G401.6 (cell line): Measurements from ENCODE around the gene KLK7.
"Not testable (repeated sequence)": the region's sequence is repeated elsewhere in the genome, so short reads cannot be mapped to it uniquely, and the experiment has no call there.

Experiments used
- FAIRE-seq: peaks from 2 replicates; lab custom pipeline; 2012; peaks lifted over from hg19 to GRCh38; lab: Jason Lieb, UNC

Gene KLK7

GRCh38 chr19:51010066-51010795 is 26.5 kb upstream of the KLK7 start:
- no peak for FAIRE-seq

- FAIRE-seq: no peak
These were observed 25.6 kb upstream of the KLK7 start for GRCh38 chr19:51009061-51009891.

GRCh38 chr19:51007488-51007887 is 23.8 kb upstream of the KLK7 start:
- FAIRE-seq: no peak

GRCh38 chr19:51006406-51006805 is 22.7 kb upstream of the KLK7 start:
- FAIRE-seq: no peak

GRCh38 chr19:51005248-51005647 is 21.5 kb upstream of the KLK7 start:
- FAIRE-seq: no peak

GRCh38 chr19:51003316-51003715 is 19.6 kb upstream of the KLK7 start:
- FAIRE-seq: no peak

GRCh38 chr19:51002542-51003311 is 19.0 kb upstream of the KLK7 start:
- no peak for FAIRE-seq

- no peak for FAIRE-seq
These were observed 18.4 kb upstream of the KLK7 start for GRCh38 chr19:51002089-51002532.

- FAIRE-seq: no peak
These were observed 17.8 kb upstream of the KLK7 start, which contains the start of gene KLK8 for GRCh38 chr19:51001515-51001914. Gene KLK8 (minus strand): TSS chr19:51001604. CDS start chr19:51001167, 437 bp downstream.

- no peak for FAIRE-seq
These were observed 17.3 kb upstream of the KLK7 start for GRCh38 chr19:51000981-51001380.

- FAIRE-seq: no peak
These were observed 16.7 kb upstream of the KLK7 start for GRCh38 chr19:51000426-51000825.

GRCh38 chr19:50998686-50999085 is 15.0 kb upstream of the KLK7 start:
- FAIRE-seq: no peak

- no peak for FAIRE-seq
These were observed 14.3 kb upstream of the KLK7 start for GRCh38 chr19:50998061-50998460.

GRCh38 chr19:50994129-50994528 is 10.4 kb upstream of the KLK7 start:
- FAIRE-seq: no peak

- no peak for FAIRE-seq
These were observed 8.9 kb upstream of the KLK7 start for GRCh38 chr19:50992666-50993035.

- FAIRE-seq: not testable (repeated sequence)
These were observed 699 bp upstream of the KLK7 start for GRCh38 chr19:50984416-50984815.

GRCh38 chr19:50982186-50982585 is 1.5 kb downstream of the KLK7 start:
- no peak for FAIRE-seq

GRCh38 chr19:50981587-50982146 is 2.0 kb downstream of the KLK7 start:
- FAIRE-seq: no peak

- no peak for FAIRE-seq
These were observed 3.5 kb downstream of the KLK7 start for GRCh38 chr19:50980208-50980607.

- no peak for FAIRE-seq
These were observed 4.0 kb downstream of the KLK7 start for GRCh38 chr19:50979758-50980157.

- no peak for FAIRE-seq
These were observed 4.8 kb downstream of the KLK7 start for GRCh38 chr19:50978772-50979390.

- no peak for FAIRE-seq
These were observed 6.1 kb downstream of the KLK7 start for GRCh38 chr19:50977626-50978025.
